Calu3 (cell line): ENCODE results near the gene DERL3. TPM values are rescaled to one million over a fixed set of nuclear protein-coding genes. Genes with fewer than 3 reads are reported as not detected.

ENCODE experiments used
- BruUV-seq: library from RNA; stranded (reverse); fragments of 400-500 nt; replicated peaks from 2 replicates; lab custom pipeline; 2021; lab: Mats Ljungman, UMichigan
- CTCF ChIA-PET: fragments of 300-600 bp; sonication (Branson Sonifier 250); formaldehyde crosslinking; loops from one replicate; lab custom pipeline; 2022; ENCODE audit warnings: antibody characterized with exemption; lab: Charles Lee
- DNase-seq: peaks from one replicate; pipeline ENCODE4 v3.0.0; 2022
- H3K27ac Mint-ChIP-seq: one replicate; pipeline ENCODE4 v1.8.0; 2022; ENCODE audit warnings: mixed read lengths; ENCODE audit not compliant: unreplicated experiment
- H3K27me3 Mint-ChIP-seq: one replicate; pipeline ENCODE4 v1.8.0; 2022; ENCODE audit warnings: mixed read lengths; ENCODE audit not compliant: unreplicated experiment
- H3K36me3 Mint-ChIP-seq: one replicate; pipeline ENCODE4 v1.8.0; 2022; ENCODE audit warnings: mild to moderate bottlenecking, moderate library complexity, mixed read lengths; ENCODE audit not compliant: insufficient read depth, unreplicated experiment
- H3K4me1 Mint-ChIP-seq: one replicate; pipeline ENCODE4 v1.8.0; 2022; ENCODE audit warnings: mild to moderate bottlenecking, low read depth, mixed read lengths; ENCODE audit not compliant: unreplicated experiment
- H3K4me3 Mint-ChIP-seq: one replicate; pipeline ENCODE4 v1.8.0; 2022; ENCODE audit warnings: mild to moderate bottlenecking, low read depth, moderate library complexity, mixed read lengths; ENCODE audit not compliant: unreplicated experiment
- H3K9me3 Mint-ChIP-seq: one replicate; pipeline ENCODE4 v1.8.0; 2022; ENCODE audit warnings: low read depth, mixed read lengths; ENCODE audit not compliant: unreplicated experiment
- CTCF ChIP-seq: fragments of 200-600 bp; IDR thresholded peaks from one replicate; pipeline ENCODE4 v1.8.0; 2022; ENCODE audit warnings: antibody characterized with exemption; ENCODE audit not compliant: unreplicated experiment
- intact Hi-C: fragments of 100-400 bp; cut with micrococcal nuclease; formaldehyde crosslinking; loops from one replicate; pipeline ENCODE4 v1.10.0; 2022; ENCODE audit not compliant: unreplicated experiment
- total RNA-seq: library from RNA; stranded (reverse); gene quantifications from 2 replicates; pipeline ENCODE4 v1.2.3, GENCODE V29; 2022

The DERL3 gene
- total RNA-seq, 1 experiment from 2014 or later: 3.7 TPM

- intact Hi-C loops: no loop called here
- CTCF ChIA-PET: no interaction called here
These were observed 3.1 kb upstream of the DERL3 start for GRCh38 chr22:23841736-23842445.

GRCh38 chr22:23841292-23841691, 2.5 kb upstream of the DERL3 start:
- no peaks in the 10 kb centered on the region for H3K9me3 Mint-ChIP-seq
- DNase-seq: no peak
- no TSS peak for BruUV-seq
- peaks cover 23% of the 10 kb centered on the region for H3K4me1 Mint-ChIP-seq
- peaks cover 29% of the 10 kb centered on the region for H3K36me3 Mint-ChIP-seq
- no peak overlapping the region for H3K27ac Mint-ChIP-seq
- no peak overlapping the region for H3K4me3 Mint-ChIP-seq
- CTCF ChIA-PET: no interaction called here
- peaks cover 53% of the 10 kb centered on the region for H3K27me3 Mint-ChIP-seq
- intact Hi-C loops: no loop called here
- TF ChIP-seq CTCF: no peak

More at GRCh38 chr22:23841736-23842445, 3.1 kb upstream of the DERL3 start:
- H3K27me3 Mint-ChIP-seq: peaks cover 53% of the 10 kb centered on the region
- no peak for DNase-seq
- H3K4me1 Mint-ChIP-seq: peaks cover 23% of the 10 kb centered on the region
- TF ChIP-seq CTCF: no peak
- no TSS peak for BruUV-seq
- no peak overlapping the region for H3K27ac Mint-ChIP-seq
- no peak overlapping the region for H3K4me3 Mint-ChIP-seq
- no peaks in the 10 kb centered on the region for H3K9me3 Mint-ChIP-seq
- peaks cover 24% of the 10 kb centered on the region for H3K36me3 Mint-ChIP-seq

- intact Hi-C loops: no loop called here
- BruUV-seq: no TSS peak
- H3K27me3 Mint-ChIP-seq: peaks cover 48% of the 10 kb centered on the region
- H3K27ac Mint-ChIP-seq: peak overlapping the region; percentile 92
- H3K36me3 Mint-ChIP-seq: peaks cover 38% of the 10 kb centered on the region
- H3K4me1 Mint-ChIP-seq: peaks cover 23% of the 10 kb centered on the region
- TF ChIP-seq CTCF: no peak
- H3K9me3 Mint-ChIP-seq: no peaks in the 10 kb centered on the region
- H3K4me3 Mint-ChIP-seq: no peak overlapping the region
- CTCF ChIA-PET: no interaction called here
- DNase-seq: no peak
These were observed 1.2 kb upstream of the DERL3 start for GRCh38 chr22:23840026-23840425.

GRCh38 chr22:23837911-23838680, 710 bp downstream of the DERL3 start:
- peaks cover 44% of the 10 kb centered on the region for H3K27me3 Mint-ChIP-seq
- intact Hi-C loops: loop anchor here (10.0 kb wide), 1 partner anchor 53 kb away; the partner anchor contains the start of gene SMARCB1
- H3K4me1 Mint-ChIP-seq: peaks cover 23% of the 10 kb centered on the region
- peak overlapping the region; percentile 81 for H3K4me3 Mint-ChIP-seq
- CTCF ChIA-PET: no interaction called here
- no TSS peak for BruUV-seq
- TF ChIP-seq CTCF: no peak
- peaks cover 42% of the 10 kb centered on the region for H3K36me3 Mint-ChIP-seq
- no peaks in the 10 kb centered on the region for H3K9me3 Mint-ChIP-seq
- DNase-seq: no peak
- H3K27ac Mint-ChIP-seq: peak overlapping the region; percentile 92
